HG02981 (cell line): ENCODE results near the gene RBBP4.

ENCODE experiments used
- ATAC-seq: cut with Tn5 transposase; IDR thresholded peaks from one replicate; pipeline ENCODE4 v1.9.1; 2021; ENCODE audit warnings: mild to moderate bottlenecking, moderate library complexity; ENCODE audit not compliant: unreplicated experiment

RBBP4 gene

GRCh38 chr1:32717503-32717902, 66.5 kb downstream of the RBBP4 start:
- no peak for ATAC-seq

- no peak for ATAC-seq
These were observed 67.0 kb downstream of the RBBP4 start for GRCh38 chr1:32718036-32718435.

GRCh38 chr1:32718527-32718926, 67.5 kb downstream of the RBBP4 start:
- no peak for ATAC-seq

GRCh38 chr1:32719681-32720275, 68.8 kb downstream of the RBBP4 start:
- no peak for ATAC-seq

- ATAC-seq = no peak
These were observed 73.9 kb downstream of the RBBP4 start for GRCh38 chr1:32724678-32725614.

GRCh38 chr1:32725615-32725982, 74.6 kb downstream of the RBBP4 start:
- no peak for ATAC-seq

GRCh38 chr1:32727876-32728275, 76.9 kb downstream of the RBBP4 start:
- no peak for ATAC-seq

- no peak for ATAC-seq
These were observed 77.5 kb downstream of the RBBP4 start for GRCh38 chr1:32728413-32729077.

GRCh38 chr1:32729254-32730046, 78.4 kb downstream of the RBBP4 start:
- no peak for ATAC-seq

GRCh38 chr1:32733582-32734321, 82.7 kb downstream of the RBBP4 start:
- ATAC-seq = no peak
